MM.1S (cell line): ENCODE measurements around the gene CLDN20.

ENCODE experiments used
- EZH2 ChIP-seq: fragments of 300-600 bp; sonication (generic); optimal IDR thresholded peaks from 2 replicates; pipeline ENCODE3; 2017; ENCODE audit warnings: low read depth, mild to moderate bottlenecking, antibody characterized with exemption, low read length, mixed read lengths
- EZH2phosphoT487 ChIP-seq: fragments of 300-600 bp; sonication (generic); IDR thresholded peaks from 2 replicates; pipeline ENCODE4 v1.6.1; 2018; ENCODE audit warnings: antibody characterized with exemption, low read length
- TF ChIP-seq, protein P1 (sequence below): fragments of 300-600 bp; sonication (generic); IDR thresholded peaks from 2 replicates; pipeline ENCODE4 v1.5.1; 2016; ENCODE audit warnings: antibody characterized with exemption, low read length, mixed read lengths

DNA sequence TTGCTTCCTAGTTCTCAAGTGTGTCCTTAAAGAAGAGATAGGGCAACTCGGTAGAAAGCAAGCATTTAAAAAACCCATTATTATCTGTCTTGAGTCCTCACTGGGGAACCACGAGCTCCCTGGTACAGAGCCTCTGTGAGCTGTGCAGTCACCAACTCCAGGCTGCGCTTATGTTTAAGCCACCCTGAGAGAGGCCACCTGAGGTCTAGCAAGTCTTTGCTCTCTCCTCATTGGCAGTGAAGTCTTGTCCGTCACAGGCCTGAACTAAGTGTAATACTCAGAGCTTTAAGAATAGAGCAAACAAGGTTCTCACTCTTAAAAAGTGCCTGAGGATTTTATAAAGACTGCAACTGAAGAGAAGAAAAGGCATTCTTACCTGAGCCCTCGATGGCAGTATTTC lies 3.9 kb upstream of the CLDN20 start:
- TF ChIP-seq, protein P1, sequence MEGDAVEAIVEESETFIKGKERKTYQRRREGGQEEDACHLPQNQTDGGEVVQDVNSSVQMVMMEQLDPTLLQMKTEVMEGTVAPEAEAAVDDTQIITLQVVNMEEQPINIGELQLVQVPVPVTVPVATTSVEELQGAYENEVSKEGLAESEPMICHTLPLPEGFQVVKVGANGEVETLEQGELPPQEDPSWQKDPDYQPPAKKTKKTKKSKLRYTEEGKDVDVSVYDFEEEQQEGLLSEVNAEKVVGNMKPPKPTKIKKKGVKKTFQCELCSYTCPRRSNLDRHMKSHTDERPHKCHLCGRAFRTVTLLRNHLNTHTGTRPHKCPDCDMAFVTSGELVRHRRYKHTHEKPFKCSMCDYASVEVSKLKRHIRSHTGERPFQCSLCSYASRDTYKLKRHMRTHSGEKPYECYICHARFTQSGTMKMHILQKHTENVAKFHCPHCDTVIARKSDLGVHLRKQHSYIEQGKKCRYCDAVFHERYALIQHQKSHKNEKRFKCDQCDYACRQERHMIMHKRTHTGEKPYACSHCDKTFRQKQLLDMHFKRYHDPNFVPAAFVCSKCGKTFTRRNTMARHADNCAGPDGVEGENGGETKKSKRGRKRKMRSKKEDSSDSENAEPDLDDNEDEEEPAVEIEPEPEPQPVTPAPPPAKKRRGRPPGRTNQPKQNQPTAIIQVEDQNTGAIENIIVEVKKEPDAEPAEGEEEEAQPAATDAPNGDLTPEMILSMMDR: no peak
- no peak for TF ChIP-seq EZH2phosphoT487
- no peak for TF ChIP-seq EZH2
